Adrenal gland (tissue), 12 donors: ENCODE results near the gene PAX5. TPM values are rescaled to one million over a fixed set of nuclear protein-coding genes. Genes with fewer than 3 reads are reported as not detected.

ENCODE experiments used
- DNase-seq, 7 donors: peaks; one replicate each; pipeline ENCODE4 v3.0.0-alpha.2; 2019 to 2020
- H3K27ac ChIP-seq, 5 donors: fragments of 200-600 bp; sonication (generic) in 4 of 5; 1 replicate in 3 of 5; 2 replicates in 2 of 5; pipeline versions ENCODE4 v1.5.1 to v1.8.0; 2016 to 2020; ENCODE audit warnings: mild to moderate bottlenecking in 1 of 5
- H3K27me3 ChIP-seq: fragments of 200-600 bp; 2 replicates; pipeline ENCODE4 v1.8.0; 2021
- H3K36me3 ChIP-seq, 2 donors: fragments of 200-600 bp; replicated peaks in 1 of 2; 1 replicate in 1 of 2; 2 replicates in 1 of 2; pipeline versions ENCODE4 v1.5.1 to v1.8.0; 2018 to 2022
- H3K4me1 ChIP-seq, 2 donors: fragments of 200-600 bp; replicated peaks in 1 of 2; 1 replicate in 1 of 2; 2 replicates in 1 of 2; pipeline versions ENCODE4 v1.5.1 to v1.8.0; 2018 to 2021
- H3K4me3 ChIP-seq, 4 donors: fragments of 200-600 bp; sonication (generic) in 3 of 4; one replicate each; pipeline ENCODE4 v1.5.1; 2016 to 2018
- H3K9me3 ChIP-seq, 3 donors: fragments of 200-600 bp; sonication (generic) in 1 of 3; replicated peaks in 1 of 3; 1 replicate in 2 of 3; 2 replicates in 1 of 3; pipeline versions ENCODE4 v1.5.1 to v1.8.0; 2016 to 2021
- POLR2A ChIP-seq, 2 donors: fragments of 450-650 bp; IDR thresholded peaks; one replicate each; pipeline ENCODE4 v1.6.1; 2017; ENCODE audit warnings: antibody characterized with exemption in 2 of 2, mild to moderate bottlenecking in 2 of 2, moderate library complexity in 1 of 2
- WGBS, 4 donors: extraction: QIAGEN DNeasy Blood & Tissue Kit in 2 of 4; methylation state at CpG; one replicate each; pipeline versions ENCODE4 v1.1.5 to v1.1.7; 2013 to 2017; 5-methylcytosine and 5-hydroxymethylcytosine counted together
- intact Hi-C, 2 donors: fragments of 100-400 bp; cut with DNase I; formaldehyde crosslinking; loops; one replicate each; pipeline versions ENCODE4 v1.14.1 to v1.15.0; 2022 to 2023
- polyA plus RNA-seq, 3 donors: library from polyadenylated mRNA; stranded (reverse); fragments of 200-250 nt in 2 of 3; fragments of 350-450 nt in 1 of 3; fragmentation: Illumina TruSeq in 1 of 3; extraction: RNeasy Lipid Tissue Mini Kit (QIAGEN cat#74804) in 1 of 3; gene quantifications; one replicate each; pipeline ENCODE4 v1.2.3, GENCODE V29; 2013 to 2014
- total RNA-seq, 9 donors: library from RNA; depleted of rRNA in 4 of 9; stranded (reverse); fragments of >200 nt in 4 of 9; fragments of 120-200 nt in 1 of 9; fragmentation: NEBNext Ultra II Directional in 1 of 9; extraction: Animal tissue kit (Norgen Biotek cat#: 25700) in 1 of 9; gene quantifications; one replicate each; pipeline versions ENCODE4 v1.1.0 to v1.2.4, GENCODE V29; 2013 to 2023
- TF ChIP-seq, protein P1 (sequence below), 6 experiments: fragments of 450-650 bp in 4 of 6; fragments of 200-600 bp in 2 of 6; sonication (generic) in 1 of 6; IDR thresholded peaks; 1 replicate in 5 of 6; 2 replicates in 1 of 6; pipeline versions ENCODE4 v1.5.1 to v1.8.0; 2016 to 2021; ENCODE audit warnings: antibody characterized with exemption in 6 of 6, mild to moderate bottlenecking in 2 of 6, moderate library complexity in 1 of 6
- donor health status: healthy with polysubstance abuse.
- donor health status: Bipolar disorder and iron deficiency.
- donor health status: DM: yes; HTN: yes; CAD: no.
- donor health status: DM: no; HTN: no; CAD: no.
- donor health status: DM: no; HTN: no; CAD: no.
- donor health status: DM: yes; HTN: yes; CAD: no.

Gene PAX5
- total and polyA plus RNA-seq, 12 donors, result under 0.01 to 0.22 (median 0.09) TPM; not detected in 6

GRCh38 chr9:36894695-36895310, 139.3 kb downstream of the PAX5 start:
- no peak for DNase-seq
- no peaks in the 10 kb centered on the region for H3K4me1 ChIP-seq

DNA sequence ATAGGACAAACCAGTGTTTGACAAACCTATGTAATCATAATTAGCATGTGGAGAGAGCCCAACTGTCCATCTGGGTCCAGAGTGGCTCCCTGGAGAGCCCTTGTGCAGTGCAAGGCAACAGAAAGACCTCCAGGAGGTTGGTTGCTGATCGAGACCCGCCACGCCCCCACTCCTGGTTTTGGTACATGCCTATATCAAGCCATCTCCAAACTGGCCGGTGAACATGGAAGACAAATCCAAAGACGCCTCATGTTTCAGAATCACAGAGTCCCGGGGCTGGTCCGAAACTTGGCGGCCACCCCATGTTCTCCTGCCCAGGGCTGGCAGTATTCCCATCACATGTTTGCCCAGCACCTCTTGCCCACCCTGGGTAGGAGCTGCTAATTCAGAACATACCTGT, 140.2 kb downstream of the PAX5 start:
- Histone ChIP-seq H3K4me1 (no peaks in the 10 kb centered on the region), H3K4me3 (no peak overlapping the region), H3K36me3 (no peaks in the 10 kb centered on the region), H3K27me3 (no peaks in the 10 kb centered on the region), H3K9me3 (no peaks in the 10 kb centered on the region), H3K27ac (no peak overlapping the region)
- no peak for DNase-seq
- WGBS, 4 donors, result 81 to 90% (median 85%) methylated on average over 8 of the region's 8 CpGs
- TF ChIP-seq, protein P1, sequence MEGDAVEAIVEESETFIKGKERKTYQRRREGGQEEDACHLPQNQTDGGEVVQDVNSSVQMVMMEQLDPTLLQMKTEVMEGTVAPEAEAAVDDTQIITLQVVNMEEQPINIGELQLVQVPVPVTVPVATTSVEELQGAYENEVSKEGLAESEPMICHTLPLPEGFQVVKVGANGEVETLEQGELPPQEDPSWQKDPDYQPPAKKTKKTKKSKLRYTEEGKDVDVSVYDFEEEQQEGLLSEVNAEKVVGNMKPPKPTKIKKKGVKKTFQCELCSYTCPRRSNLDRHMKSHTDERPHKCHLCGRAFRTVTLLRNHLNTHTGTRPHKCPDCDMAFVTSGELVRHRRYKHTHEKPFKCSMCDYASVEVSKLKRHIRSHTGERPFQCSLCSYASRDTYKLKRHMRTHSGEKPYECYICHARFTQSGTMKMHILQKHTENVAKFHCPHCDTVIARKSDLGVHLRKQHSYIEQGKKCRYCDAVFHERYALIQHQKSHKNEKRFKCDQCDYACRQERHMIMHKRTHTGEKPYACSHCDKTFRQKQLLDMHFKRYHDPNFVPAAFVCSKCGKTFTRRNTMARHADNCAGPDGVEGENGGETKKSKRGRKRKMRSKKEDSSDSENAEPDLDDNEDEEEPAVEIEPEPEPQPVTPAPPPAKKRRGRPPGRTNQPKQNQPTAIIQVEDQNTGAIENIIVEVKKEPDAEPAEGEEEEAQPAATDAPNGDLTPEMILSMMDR (IDR thresholded peaks at IDR 0.05), result no peak
- no peak for TF ChIP-seq POLR2A (IDR thresholded peaks at IDR 0.05)
- intact Hi-C loops, result no loop called here

More at GRCh38 chr9:36894695-36895310, 139.3 kb downstream of the PAX5 start:
- WGBS, 4 donors, result 84 to 92% (median 88%) methylated on average over 22 to 23 of the region's 23 CpGs
- Histone ChIP-seq H3K9me3 (no peaks in the 10 kb centered on the region), H3K4me3 (no peak overlapping the region), H3K36me3 (no peaks in the 10 kb centered on the region), H3K27ac (no peak overlapping the region), H3K27me3 (no peaks in the 10 kb centered on the region)
- intact Hi-C loops, result no loop called here
- no peak for TF ChIP-seq POLR2A (IDR thresholded peaks at IDR 0.05)
- TF ChIP-seq, protein P1 (IDR thresholded peaks at IDR 0.05), result no peak

DNA sequence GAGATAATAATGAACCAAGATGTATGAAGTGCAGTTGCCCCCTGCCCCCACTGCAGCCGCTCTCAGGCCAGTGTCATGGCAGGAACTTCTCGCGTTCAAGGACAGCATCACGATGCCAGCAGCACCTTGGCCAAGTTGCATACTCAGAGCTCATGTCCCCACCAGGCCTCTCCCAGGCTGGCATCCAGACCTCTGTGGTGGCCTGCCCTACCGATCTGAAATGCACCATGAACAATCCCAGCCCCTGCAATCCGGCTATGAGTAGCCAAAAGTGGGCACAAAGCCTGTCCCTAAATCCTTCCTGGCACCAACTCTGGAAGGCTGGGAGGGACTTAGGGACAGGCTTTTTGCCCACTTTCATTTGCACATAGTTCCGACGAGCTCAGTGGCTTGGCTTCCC, 140.9 kb downstream of the PAX5 start:
- no peaks in the 10 kb centered on the region for H3K4me1 ChIP-seq
- no peak overlapping the region for H3K4me3 ChIP-seq
- 55 to 73% (median 61%) methylated on average over 8 of the region's 8 CpGs for WGBS, 4 donors
- H3K27me3 ChIP-seq, result no peaks in the 10 kb centered on the region
- TF ChIP-seq POLR2A (IDR thresholded peaks at IDR 0.05), result no peak
- TF ChIP-seq, protein P1 (IDR thresholded peaks at IDR 0.05), result no peak
- no peaks in the 10 kb centered on the region for H3K9me3 ChIP-seq
- DNase-seq, result peak in 2 of 7 donors; percentile 17 to 21
- no peak overlapping the region for H3K27ac ChIP-seq
- H3K36me3 ChIP-seq, result no peaks in the 10 kb centered on the region
- intact Hi-C loops, result no loop called here

GRCh38 chr9:36892279-36892678, 141.8 kb downstream of the PAX5 start:
- intact Hi-C loops, result no loop called here
- WGBS, 4 donors, result 71 to 89% (median 83%) methylated on average over 4 of the region's 4 CpGs
- no peak for DNase-seq

More at GRCh38 chr9:36892279-36892678, 141.8 kb downstream of the PAX5 start:
- no peak for TF ChIP-seq POLR2A (IDR thresholded peaks at IDR 0.05)
- TF ChIP-seq, protein P1 (IDR thresholded peaks at IDR 0.05), result no peak
- Histone ChIP-seq H3K4me3 (no peak overlapping the region), H3K36me3 (no peaks in the 10 kb centered on the region), H3K27ac (no peak overlapping the region), H3K27me3 (no peaks in the 10 kb centered on the region), H3K4me1 (no peaks in the 10 kb centered on the region), H3K9me3 (no peaks in the 10 kb centered on the region)
